Neural cell (in vitro differentiated cells): ENCODE measurements around the gene NRP1. TPM values are rescaled to one million over a fixed set of nuclear protein-coding genes. Genes with fewer than 3 reads are reported as not detected.

Source experiments
- H2AFZ ChIP-seq: fragments of 200-600, 300-800 bp; sonication (generic), shearing (Covaris generic); 2 replicates; pipeline ENCODE4 v1.6.0; 2014; ENCODE audit warnings: low read depth, mild to moderate bottlenecking, antibody characterized with exemption, low read length, moderate library complexity
- H3F3A ChIP-seq: fragments of 200-600 bp; shearing (Covaris generic); 2 replicates; pipeline ENCODE4 v1.6.1; 2016; ENCODE audit warnings: mild to moderate bottlenecking, moderate library complexity, mixed read lengths, antibody characterized with exemption, low read length; ENCODE audit not compliant: insufficient read depth, poor library complexity, severe bottlenecking
- H3K27ac ChIP-seq: fragments of 200-600, 300-800 bp; sonication (generic), shearing (Covaris generic); 2 replicates; pipeline ENCODE4 v1.5.1; 2014; ENCODE audit warnings: mild to moderate bottlenecking, low read length, moderate library complexity
- H3K27me3 ChIP-seq: fragments of 300-800, 200-600 bp; sonication (generic), shearing (Covaris generic); 2 replicates; pipeline ENCODE4 v1.6.0; 2014; ENCODE audit warnings: mild to moderate bottlenecking, low read depth, low read length, moderate library complexity; ENCODE audit not compliant: insufficient read depth
- H3K36me3 ChIP-seq: fragments of 300-800, 200-600 bp; sonication (generic), shearing (Covaris generic); 2 replicates; pipeline ENCODE4 v1.5.1; 2014; ENCODE audit warnings: mild to moderate bottlenecking, antibody characterized with exemption, low read length, moderate library complexity; ENCODE audit not compliant: insufficient read depth
- H3K4me2 ChIP-seq: fragments of 300-800, 200-600 bp; sonication (generic), shearing (Covaris generic); 2 replicates; pipeline ENCODE4 v1.6.0; 2014; ENCODE audit warnings: mild to moderate bottlenecking, low read length
- H3K4me3 ChIP-seq: fragments of 300-800, 200-600 bp; sonication (generic), shearing (Covaris generic); 2 replicates; pipeline ENCODE4 v1.5.1; 2014; ENCODE audit warnings: mild to moderate bottlenecking, low read length, moderate library complexity
- H3K79me2 ChIP-seq: fragments of 200-600 bp; shearing (Covaris generic); replicated peaks from 2 replicates; pipeline ENCODE4 v1.6.0; 2014; ENCODE audit warnings: mild to moderate bottlenecking, low read length, moderate library complexity; ENCODE audit not compliant: insufficient read depth
- H3K9ac ChIP-seq: fragments of 300-800, 200-600 bp; sonication (generic), shearing (Covaris generic); 2 replicates; pipeline ENCODE4 v1.6.1; 2016; ENCODE audit warnings: mild to moderate bottlenecking, low read length, mixed read lengths
- H3K9me2 ChIP-seq: fragments of 200-600 bp; shearing (Covaris generic); 2 replicates; pipeline ENCODE4 v1.6.1; 2016; ENCODE audit warnings: mild to moderate bottlenecking, low read length, mixed read lengths; ENCODE audit not compliant: insufficient read depth
- H3K9me3 ChIP-seq: fragments of 200-600, 300-800 bp; sonication (generic), shearing (Covaris generic); 2 replicates; pipeline ENCODE4 v1.6.1; 2016; ENCODE audit warnings: mild to moderate bottlenecking, mixed run types, low read length, moderate library complexity, mixed read lengths
- H4K20me1 ChIP-seq: fragments of 200-600 bp; shearing (Covaris generic); 2 replicates; pipeline ENCODE4 v1.6.1; 2016; ENCODE audit warnings: mild to moderate bottlenecking, mixed run types; ENCODE audit not compliant: insufficient read depth
- EP300 ChIP-seq: fragments of 450-650 bp; conservative IDR thresholded peaks from 2 replicates; pipeline ENCODE4 v1.6.1; 2014; ENCODE audit warnings: antibody characterized with exemption, mild to moderate bottlenecking, moderate library complexity; ENCODE audit not compliant: poor library complexity, severe bottlenecking
- EZH2 ChIP-seq: fragments of 200-600, 300-800 bp; shearing (Covaris generic), sonication (generic); IDR thresholded peaks from 2 replicates; pipeline ENCODE4 v1.6.1; 2014; ENCODE audit warnings: antibody characterized with exemption, low read length, borderline replicate concordance, mild to moderate bottlenecking; ENCODE audit not compliant: insufficient read depth, poor library complexity, severe bottlenecking
- MXI1 ChIP-seq: fragments of 450-650 bp; conservative IDR thresholded peaks from 2 replicates; pipeline ENCODE4 v1.6.1; 2014; ENCODE audit warnings: antibody characterized with exemption, mild to moderate bottlenecking; ENCODE audit not compliant: poor library complexity, severe bottlenecking
- POLR2AphosphoS5 ChIP-seq: IDR thresholded peaks from 2 replicates; pipeline ENCODE4 v1.6.1; 2012
- RAD21 ChIP-seq: fragments of 450-650 bp; conservative IDR thresholded peaks from 2 replicates; pipeline ENCODE4 v1.6.1; 2014; ENCODE audit warnings: antibody characterized with exemption, mild to moderate bottlenecking, moderate library complexity
- SMC3 ChIP-seq: fragments of 450-650 bp; conservative IDR thresholded peaks from 2 replicates; pipeline ENCODE4 v1.6.1; 2014; ENCODE audit warnings: antibody characterized with exemption, mild to moderate bottlenecking, moderate library complexity; ENCODE audit not compliant: poor library complexity
- TAF1 ChIP-seq: IDR thresholded peaks from 2 replicates; pipeline ENCODE4 v1.6.1; 2012; ENCODE audit warnings: low read depth
- polyA plus RNA-seq: library from polyadenylated mRNA; depleted of rRNA; stranded (reverse); fragments of >200 nt; gene quantifications from 2 replicates; pipeline ENCODE4 v1.2.3, GENCODE V29; 2014
- TF ChIP-seq, protein P1 (sequence below): IDR thresholded peaks from 2 replicates; pipeline ENCODE4 v1.6.1; 2012; ENCODE audit warnings: borderline replicate concordance
- TF ChIP-seq, protein P2 (sequence below): fragments of 450-650 bp; IDR thresholded peaks from 2 replicates; pipeline ENCODE4 v1.5.1; 2014; ENCODE audit warnings: antibody characterized with exemption, mild to moderate bottlenecking, moderate library complexity; ENCODE audit not compliant: poor library complexity, severe bottlenecking

The NRP1 gene
- polyA plus RNA-seq, 1 donor from 2014 or later: 23.2 TPM

GRCh38 chr10:33137356-33138005, 197.0 kb downstream of the NRP1 start:
- Histone ChIP-seq H4K20me1 (no peaks in the 10 kb centered on the region), H3K4me3 (no peak overlapping the region), H3K4me2 (no peak overlapping the region), H3K9me2 (no peaks in the 10 kb centered on the region), H3K27me3 (no peaks in the 10 kb centered on the region), H3K79me2 (no peaks in the 10 kb centered on the region), H2AFZ (no peak overlapping the region), H3F3A (no peaks in the 10 kb centered on the region), H3K9me3 (no peaks in the 10 kb centered on the region), H3K27ac (no peak overlapping the region), H3K9ac (no peak overlapping the region), H3K36me3 (no peaks in the 10 kb centered on the region)
- TF ChIP-seq RAD21 (no peak), SMC3 (no peak), TAF1 (no peak), POLR2AphosphoS5 (no peak), EZH2 (no peak), MXI1 (no peak), EP300 (no peak)
- TF ChIP-seq, protein P1, sequence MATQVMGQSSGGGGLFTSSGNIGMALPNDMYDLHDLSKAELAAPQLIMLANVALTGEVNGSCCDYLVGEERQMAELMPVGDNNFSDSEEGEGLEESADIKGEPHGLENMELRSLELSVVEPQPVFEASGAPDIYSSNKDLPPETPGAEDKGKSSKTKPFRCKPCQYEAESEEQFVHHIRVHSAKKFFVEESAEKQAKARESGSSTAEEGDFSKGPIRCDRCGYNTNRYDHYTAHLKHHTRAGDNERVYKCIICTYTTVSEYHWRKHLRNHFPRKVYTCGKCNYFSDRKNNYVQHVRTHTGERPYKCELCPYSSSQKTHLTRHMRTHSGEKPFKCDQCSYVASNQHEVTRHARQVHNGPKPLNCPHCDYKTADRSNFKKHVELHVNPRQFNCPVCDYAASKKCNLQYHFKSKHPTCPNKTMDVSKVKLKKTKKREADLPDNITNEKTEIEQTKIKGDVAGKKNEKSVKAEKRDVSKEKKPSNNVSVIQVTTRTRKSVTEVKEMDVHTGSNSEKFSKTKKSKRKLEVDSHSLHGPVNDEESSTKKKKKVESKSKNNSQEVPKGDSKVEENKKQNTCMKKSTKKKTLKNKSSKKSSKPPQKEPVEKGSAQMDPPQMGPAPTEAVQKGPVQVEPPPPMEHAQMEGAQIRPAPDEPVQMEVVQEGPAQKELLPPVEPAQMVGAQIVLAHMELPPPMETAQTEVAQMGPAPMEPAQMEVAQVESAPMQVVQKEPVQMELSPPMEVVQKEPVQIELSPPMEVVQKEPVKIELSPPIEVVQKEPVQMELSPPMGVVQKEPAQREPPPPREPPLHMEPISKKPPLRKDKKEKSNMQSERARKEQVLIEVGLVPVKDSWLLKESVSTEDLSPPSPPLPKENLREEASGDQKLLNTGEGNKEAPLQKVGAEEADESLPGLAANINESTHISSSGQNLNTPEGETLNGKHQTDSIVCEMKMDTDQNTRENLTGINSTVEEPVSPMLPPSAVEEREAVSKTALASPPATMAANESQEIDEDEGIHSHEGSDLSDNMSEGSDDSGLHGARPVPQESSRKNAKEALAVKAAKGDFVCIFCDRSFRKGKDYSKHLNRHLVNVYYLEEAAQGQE: no peak
- TF ChIP-seq, protein P2, sequence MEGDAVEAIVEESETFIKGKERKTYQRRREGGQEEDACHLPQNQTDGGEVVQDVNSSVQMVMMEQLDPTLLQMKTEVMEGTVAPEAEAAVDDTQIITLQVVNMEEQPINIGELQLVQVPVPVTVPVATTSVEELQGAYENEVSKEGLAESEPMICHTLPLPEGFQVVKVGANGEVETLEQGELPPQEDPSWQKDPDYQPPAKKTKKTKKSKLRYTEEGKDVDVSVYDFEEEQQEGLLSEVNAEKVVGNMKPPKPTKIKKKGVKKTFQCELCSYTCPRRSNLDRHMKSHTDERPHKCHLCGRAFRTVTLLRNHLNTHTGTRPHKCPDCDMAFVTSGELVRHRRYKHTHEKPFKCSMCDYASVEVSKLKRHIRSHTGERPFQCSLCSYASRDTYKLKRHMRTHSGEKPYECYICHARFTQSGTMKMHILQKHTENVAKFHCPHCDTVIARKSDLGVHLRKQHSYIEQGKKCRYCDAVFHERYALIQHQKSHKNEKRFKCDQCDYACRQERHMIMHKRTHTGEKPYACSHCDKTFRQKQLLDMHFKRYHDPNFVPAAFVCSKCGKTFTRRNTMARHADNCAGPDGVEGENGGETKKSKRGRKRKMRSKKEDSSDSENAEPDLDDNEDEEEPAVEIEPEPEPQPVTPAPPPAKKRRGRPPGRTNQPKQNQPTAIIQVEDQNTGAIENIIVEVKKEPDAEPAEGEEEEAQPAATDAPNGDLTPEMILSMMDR: no peak

GRCh38 chr10:33136781-33137180, 197.7 kb downstream of the NRP1 start:
- no peaks in the 10 kb centered on the region for H3K27me3 ChIP-seq
- no peaks in the 10 kb centered on the region for H4K20me1 ChIP-seq
- H3K9ac ChIP-seq: no peak overlapping the region
- no peak overlapping the region for H3K27ac ChIP-seq
- H3K4me2 ChIP-seq: no peak overlapping the region
- H3K9me3 ChIP-seq: no peaks in the 10 kb centered on the region
- TF ChIP-seq TAF1: no peak
- TF ChIP-seq MXI1: no peak
- TF ChIP-seq, protein P1: no peak
- TF ChIP-seq POLR2AphosphoS5: no peak
- TF ChIP-seq, protein P2: no peak
- TF ChIP-seq EP300: no peak
- no peak for TF ChIP-seq SMC3
- no peak for TF ChIP-seq RAD21
- H3K9me2 ChIP-seq: no peaks in the 10 kb centered on the region
- H3F3A ChIP-seq: no peaks in the 10 kb centered on the region
- H3K4me3 ChIP-seq: no peak overlapping the region
- no peaks in the 10 kb centered on the region for H3K36me3 ChIP-seq
- no peaks in the 10 kb centered on the region for H3K79me2 ChIP-seq
- H2AFZ ChIP-seq: no peak overlapping the region
